Chondrocyte (in vitro differentiated cells): ENCODE measurements around the gene PRRT1B. TPM values are rescaled to one million over a fixed set of nuclear protein-coding genes. Genes with fewer than 3 reads are reported as not detected.

Experiments used
- DNase-seq: peaks from one replicate; pipeline ENCODE4 v3.0.0; 2021; ENCODE audit warnings: mixed read lengths, low spot score
- H3K27ac Mint-ChIP-seq: one replicate; pipeline ENCODE4 v1.8.0; 2021; ENCODE audit warnings: mild to moderate bottlenecking, moderate library complexity, mixed read lengths; ENCODE audit not compliant: unreplicated experiment
- H3K27me3 Mint-ChIP-seq: 2 replicates; pipeline ENCODE4 v1.8.0; 2021; ENCODE audit warnings: low read depth, mixed read lengths
- H3K36me3 Mint-ChIP-seq: 2 replicates; pipeline ENCODE4 v1.8.0; 2021; ENCODE audit warnings: low read depth, mixed read lengths
- H3K4me1 Mint-ChIP-seq: 2 replicates; pipeline ENCODE4 v1.8.0; 2021; ENCODE audit warnings: low read depth, mild to moderate bottlenecking, mixed read lengths
- H3K4me3 Mint-ChIP-seq: one replicate; pipeline ENCODE4 v1.8.0; 2021; ENCODE audit warnings: mild to moderate bottlenecking, moderate library complexity, mixed read lengths; ENCODE audit not compliant: unreplicated experiment
- H3K9me3 Mint-ChIP-seq: 2 replicates; pipeline ENCODE4 v1.8.0; 2021; ENCODE audit warnings: low read depth, mixed read lengths
- total RNA-seq: library from RNA; stranded (reverse); gene quantifications from 3 replicates; pipeline ENCODE4 v1.2.1, GENCODE V29; 2021
- TF ChIP-seq, protein P1 (sequence below): fragments of 200-600 bp; sonication (generic); IDR thresholded peaks from 2 replicates; pipeline ENCODE4 v1.5.0; 2021; ENCODE audit warnings: antibody characterized with exemption, mild to moderate bottlenecking, moderate library complexity

The PRRT1B gene
- total RNA-seq, 1 donor from 2014 or later: not detected

DNA sequence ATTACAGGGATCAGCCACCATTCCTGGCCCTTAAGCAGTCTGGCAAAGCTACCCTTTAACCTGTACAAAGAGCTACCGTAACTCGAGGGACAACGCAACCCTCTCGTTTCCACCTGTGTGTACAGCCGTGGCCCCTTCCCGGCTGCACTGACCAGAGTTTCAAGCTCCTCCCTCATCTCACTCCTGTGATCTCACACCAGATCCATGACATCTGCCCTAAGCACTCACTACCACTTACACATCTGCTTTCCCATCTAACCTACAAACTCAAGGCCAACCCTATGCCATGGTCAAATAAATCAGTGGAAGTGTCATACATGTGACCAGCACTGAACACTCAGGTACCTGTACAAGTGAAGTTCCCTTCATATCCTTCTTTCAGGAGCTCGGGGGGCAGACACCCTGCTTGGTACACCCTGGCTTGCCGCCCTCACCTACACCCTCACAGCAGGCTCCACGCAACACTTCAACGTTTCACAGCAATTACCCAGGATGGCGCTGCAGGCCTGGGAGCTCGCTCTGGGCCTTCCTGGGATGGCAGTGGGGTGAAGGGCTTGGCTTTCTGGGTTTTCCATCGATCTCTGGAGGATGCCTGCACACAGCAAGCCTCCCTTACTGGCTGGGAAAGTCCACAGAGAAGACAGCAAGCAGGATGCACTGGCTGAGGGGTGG, 61.7 kb downstream of the PRRT1B start:
- no peak for DNase-seq
- Mint-ChIP-seq H3K4me3 (no peak overlapping the region), H3K4me1 (peaks cover 45% of the 10 kb centered on the region), H3K27me3 (no peaks in the 10 kb centered on the region), H3K27ac (peak overlapping the region; percentile 98), H3K9me3 (no peaks in the 10 kb centered on the region), H3K36me3 (peaks cover 12% of the 10 kb centered on the region)
- TF ChIP-seq, protein P1, sequence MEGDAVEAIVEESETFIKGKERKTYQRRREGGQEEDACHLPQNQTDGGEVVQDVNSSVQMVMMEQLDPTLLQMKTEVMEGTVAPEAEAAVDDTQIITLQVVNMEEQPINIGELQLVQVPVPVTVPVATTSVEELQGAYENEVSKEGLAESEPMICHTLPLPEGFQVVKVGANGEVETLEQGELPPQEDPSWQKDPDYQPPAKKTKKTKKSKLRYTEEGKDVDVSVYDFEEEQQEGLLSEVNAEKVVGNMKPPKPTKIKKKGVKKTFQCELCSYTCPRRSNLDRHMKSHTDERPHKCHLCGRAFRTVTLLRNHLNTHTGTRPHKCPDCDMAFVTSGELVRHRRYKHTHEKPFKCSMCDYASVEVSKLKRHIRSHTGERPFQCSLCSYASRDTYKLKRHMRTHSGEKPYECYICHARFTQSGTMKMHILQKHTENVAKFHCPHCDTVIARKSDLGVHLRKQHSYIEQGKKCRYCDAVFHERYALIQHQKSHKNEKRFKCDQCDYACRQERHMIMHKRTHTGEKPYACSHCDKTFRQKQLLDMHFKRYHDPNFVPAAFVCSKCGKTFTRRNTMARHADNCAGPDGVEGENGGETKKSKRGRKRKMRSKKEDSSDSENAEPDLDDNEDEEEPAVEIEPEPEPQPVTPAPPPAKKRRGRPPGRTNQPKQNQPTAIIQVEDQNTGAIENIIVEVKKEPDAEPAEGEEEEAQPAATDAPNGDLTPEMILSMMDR: no peak

DNA sequence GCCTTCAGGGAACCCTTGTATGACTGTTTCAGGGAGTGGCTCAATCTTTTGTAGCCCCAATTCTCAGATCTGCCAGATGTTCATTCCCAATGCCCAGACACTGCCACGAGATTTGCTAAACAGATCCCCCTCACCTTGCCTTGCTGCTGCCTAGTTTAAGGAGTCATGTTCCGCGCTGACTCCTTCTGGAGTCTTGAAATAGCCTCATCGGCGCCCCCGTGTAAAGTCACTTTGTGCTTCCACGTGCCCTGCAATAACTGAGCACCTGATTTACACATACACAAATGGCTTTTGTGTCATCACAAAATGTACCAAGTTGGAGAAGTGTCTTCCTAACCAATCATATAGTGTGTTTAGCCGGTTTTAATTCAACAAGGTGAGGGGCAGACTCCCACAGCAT, 62.3 kb downstream of the PRRT1B start:
- TF ChIP-seq, protein P1: no peak
- no peak for DNase-seq
- Mint-ChIP-seq H3K4me3 (no peak overlapping the region), H3K27ac (peak overlapping the region; percentile 98), H3K4me1 (peaks cover 45% of the 10 kb centered on the region), H3K36me3 (peaks cover 13% of the 10 kb centered on the region), H3K9me3 (no peaks in the 10 kb centered on the region), H3K27me3 (no peaks in the 10 kb centered on the region)

- Mint-ChIP-seq H3K4me3 (peak overlapping the region; percentile 59), H3K9me3 (no peaks in the 10 kb centered on the region), H3K4me1 (peaks cover 45% of the 10 kb centered on the region), H3K27ac (peak overlapping the region; percentile 98), H3K27me3 (no peaks in the 10 kb centered on the region), H3K36me3 (peaks cover 19% of the 10 kb centered on the region)
- TF ChIP-seq, protein P1: no peak
- DNase-seq: no peak
These were observed 63.2 kb downstream of the PRRT1B start for GRCh38 chr9:131608493-131609037.

Other genes with a start within 250 kb of the PRRT1B start
- gene PRRC2B, start 151.4 kb upstream of the PRRT1B start, total RNA-seq: 233 to 235 TPM (median 235 TPM) in 3 replicates
- gene POMT1, start 42.6 kb upstream of the PRRT1B start, total RNA-seq: 46.7 to 48.0 TPM (median 46.8 TPM) in 3 replicates
- 17.9 to 27.7 TPM (median 18.3 TPM) in 3 replicates for gene UCK1, start 14.3 kb upstream of the PRRT1B start, total RNA-seq
- gene RAPGEF1, start 194.6 kb downstream of the PRRT1B start, total RNA-seq: 65.4 to 77.3 TPM (median 73.1 TPM) in 3 replicates